HepG2 (cell line): Measurements from ENCODE around the gene ZMIZ1. TPM values are rescaled to one million over a fixed set of nuclear protein-coding genes. Genes with fewer than 3 reads are reported as not detected.

ENCODE experiments used
- ATAC-seq: fragments of 200-7000 bp; cut with Tn5 transposase; 3 replicates; pipeline ENCODE4 v1.9.1; 2020; ENCODE audit warnings: mild to moderate bottlenecking, moderate library complexity
- BruUV-seq: library from RNA; stranded (reverse); fragments of 400-500 nt; replicated peaks from 2 replicates; lab custom pipeline; 2021; lab: Mats Ljungman, UMichigan
- CTCF ChIA-PET: fragments of 300-600 bp; formaldehyde crosslinking; extraction: SDS; loops from one replicate; lab custom pipeline; 2021; ENCODE audit warnings: low total read pairs, inconsistent platforms, low intra/inter-chr PET ratio; lab: Yijun Ruan, JAX
- POLR2A ChIA-PET: fragments of 350-600 bp; sonication (Branson Sonifier 250); formaldehyde crosslinking; loops from one replicate; lab custom pipeline; 2020; ENCODE audit warnings: antibody characterized with exemption, inconsistent platforms; lab: Yijun Ruan, JAX
- DNase-seq: peaks from one replicate; pipeline ENCODE4 v3.0.0-alpha.2; 2015; ENCODE audit warnings: low spot score
- FAIRE-seq: peaks from 3 replicates; lab custom pipeline; 2011; peaks lifted over from hg19 to GRCh38; lab: Jason Lieb, UNC
- H2AFZ ChIP-seq: one replicate; pipeline ENCODE4 v1.6.1; 2011; ENCODE audit warnings: low read length, inconsistent platforms
- H3K27ac ChIP-seq: fragments of 300-600 bp; 3 replicates; pipeline ENCODE4 v1.8.0; 2011; ENCODE audit warnings: mixed run types, mild to moderate bottlenecking, mixed read lengths, low read length, inconsistent platforms; ENCODE audit not compliant: insufficient read depth; ENCODE audit errors: extremely low read length
- H3K27me3 ChIP-seq, 2 experiments: fragments of 200-600 bp in 1 of 2; 2 replicates in 1 of 2; 3 replicates in 1 of 2; pipeline versions ENCODE4 v1.6.0 to v1.8.0; 2011; ENCODE audit warnings: low read length in 2 of 2, mild to moderate bottlenecking in 2 of 2, moderate library complexity in 2 of 2, inconsistent platforms in 1 of 2; ENCODE audit not compliant: insufficient read depth in 2 of 2, control insufficient read depth in 1 of 2
- H3K36me3 ChIP-seq, 2 experiments: fragments of 200-600 bp in 1 of 2; replicated peaks in 1 of 2; 2 replicates in 1 of 2; 3 replicates in 1 of 2; pipeline versions ENCODE4 v1.5.1 to v1.8.0; 2011; ENCODE audit warnings: low read length in 2 of 2, inconsistent platforms in 1 of 2; ENCODE audit not compliant: insufficient read depth in 2 of 2, control insufficient read depth in 1 of 2
- H3K4me1 ChIP-seq: 2 replicates; pipeline ENCODE4 v1.5.1; 2012; ENCODE audit warnings: low read length, inconsistent platforms; ENCODE audit not compliant: insufficient read depth
- H3K4me2 ChIP-seq: 2 replicates; pipeline ENCODE4 v1.6.0; 2011; ENCODE audit warnings: low read depth, low read length, inconsistent platforms
- H3K4me3 ChIP-seq, 3 experiments: fragments of 200-600 bp in 1 of 3; sonication (generic), shearing (Covaris generic) in 1 of 3; replicated peaks in 1 of 3; 2 replicates each; pipeline ENCODE4 v1.5.1; 2011 to 2016; ENCODE audit warnings: low read length in 3 of 3, inconsistent platforms in 2 of 3, low read depth in 2 of 3, mild to moderate bottlenecking in 2 of 3, control low read depth in 1 of 3, mixed read lengths in 1 of 3; ENCODE audit not compliant: insufficient read depth in 1 of 3
- H3K79me2 ChIP-seq: one replicate; pipeline ENCODE4 v1.6.1; 2011; ENCODE audit warnings: low read length, inconsistent platforms; ENCODE audit not compliant: insufficient read depth
- H3K9ac ChIP-seq: 2 replicates; pipeline ENCODE4 v1.6.0; 2011; ENCODE audit warnings: mild to moderate bottlenecking, low read depth, low read length, inconsistent platforms; ENCODE audit not compliant: insufficient read depth
- H3K9me3 ChIP-seq: 2 replicates; pipeline ENCODE4 v1.5.1; 2012; ENCODE audit warnings: mild to moderate bottlenecking, low read length
- H4K20me1 ChIP-seq: 2 replicates; pipeline ENCODE4 v1.6.0; 2011; ENCODE audit warnings: inconsistent platforms, mild to moderate bottlenecking, low read length, moderate library complexity; ENCODE audit not compliant: insufficient read depth
- AGO2 ChIP-seq: fragments of 200-400 bp; formaldehyde crosslinking; optimal IDR thresholded peaks from 2 replicates; pipeline ENCODE3; 2017; ENCODE audit warnings: mild to moderate bottlenecking, low read depth, low read length, moderate library complexity
- ZNF530 ChIP-seq: sonication (generic); formaldehyde crosslinking; IDR thresholded peaks from 2 replicates; pipeline ENCODE4 v1.5.0; 2020; ENCODE audit warnings: low read depth, mild to moderate bottlenecking, missing genetic modification reagents
- WGBS: methylation state at CpG from one replicate; pipeline ENCODE4 v1.1.6; 2017; ENCODE audit warnings: low lambda C conversion rate; 5-methylcytosine and 5-hydroxymethylcytosine counted together
- in situ Hi-C: cut with HindIII; loops from 2 replicates; pipeline ENCODE4 v1.10.0; 2017; ENCODE audit warnings: low pct_unique_long_range_greater_than_20kb; ENCODE audit not compliant: extremely low pct_ligation_motif_present
- intact Hi-C: fragments of 100-400 bp; cut with micrococcal nuclease; formaldehyde crosslinking; loops from one replicate; pipeline ENCODE4 v1.10.0; 2022; ENCODE audit not compliant: unreplicated experiment
- polyA plus RNA-seq, 8 experiments: library from polyadenylated mRNA; depleted of rRNA in 3 of 8; stranded (reverse) in 7 of 8; unstranded in 1 of 8; fragments of >200 nt; fragmentation: Illumina TruSeq in 4 of 8; extraction: Trizol in 4 of 8; gene quantifications; 2 replicates each; pipeline versions ENCODE4 v1.2.1 to v1.2.3, GENCODE V29; 2011 to 2016; ENCODE audit warnings: low read depth in 4 of 8, missing spikeins in 1 of 8, mixed read lengths in 1 of 8; ENCODE audit not compliant: insufficient read depth in 1 of 8
- total RNA-seq, 5 experiments: library from RNA; depleted of rRNA; stranded (reverse); fragments of >200 nt; fragmentation: Illumina TruSeq; extraction: Trizol; gene quantifications; 2 replicates each; pipeline ENCODE4 v1.2.3, GENCODE V29; 2016; ENCODE audit warnings: low read depth in 1 of 5
- TF ChIP-seq, protein P1 (sequence below): sonication (generic); formaldehyde crosslinking; IDR thresholded peaks from 2 replicates; pipeline ENCODE4 v1.4.0; 2020; ENCODE audit warnings: mild to moderate bottlenecking, low read depth, missing genetic modification reagents
- TF ChIP-seq, protein P2 (sequence below): sonication (generic); formaldehyde crosslinking; IDR thresholded peaks from 2 replicates; pipeline ENCODE4 v1.8.1; 2022; ENCODE audit warnings: mild to moderate bottlenecking, missing genetic modification reagents
- TF ChIP-seq, protein P3 (sequence below): sonication (generic); formaldehyde crosslinking; IDR thresholded peaks from 2 replicates; pipeline ENCODE4 v1.4.0; 2020; ENCODE audit warnings: missing genetic modification reagents, borderline replicate concordance

ZMIZ1 gene
- total and polyA plus RNA-seq, 2 of the 13 experiments (the other 11 are each of a cell fraction or from before 2014, with no cell fraction given): 5.3 to 10.2 TPM

DNA sequence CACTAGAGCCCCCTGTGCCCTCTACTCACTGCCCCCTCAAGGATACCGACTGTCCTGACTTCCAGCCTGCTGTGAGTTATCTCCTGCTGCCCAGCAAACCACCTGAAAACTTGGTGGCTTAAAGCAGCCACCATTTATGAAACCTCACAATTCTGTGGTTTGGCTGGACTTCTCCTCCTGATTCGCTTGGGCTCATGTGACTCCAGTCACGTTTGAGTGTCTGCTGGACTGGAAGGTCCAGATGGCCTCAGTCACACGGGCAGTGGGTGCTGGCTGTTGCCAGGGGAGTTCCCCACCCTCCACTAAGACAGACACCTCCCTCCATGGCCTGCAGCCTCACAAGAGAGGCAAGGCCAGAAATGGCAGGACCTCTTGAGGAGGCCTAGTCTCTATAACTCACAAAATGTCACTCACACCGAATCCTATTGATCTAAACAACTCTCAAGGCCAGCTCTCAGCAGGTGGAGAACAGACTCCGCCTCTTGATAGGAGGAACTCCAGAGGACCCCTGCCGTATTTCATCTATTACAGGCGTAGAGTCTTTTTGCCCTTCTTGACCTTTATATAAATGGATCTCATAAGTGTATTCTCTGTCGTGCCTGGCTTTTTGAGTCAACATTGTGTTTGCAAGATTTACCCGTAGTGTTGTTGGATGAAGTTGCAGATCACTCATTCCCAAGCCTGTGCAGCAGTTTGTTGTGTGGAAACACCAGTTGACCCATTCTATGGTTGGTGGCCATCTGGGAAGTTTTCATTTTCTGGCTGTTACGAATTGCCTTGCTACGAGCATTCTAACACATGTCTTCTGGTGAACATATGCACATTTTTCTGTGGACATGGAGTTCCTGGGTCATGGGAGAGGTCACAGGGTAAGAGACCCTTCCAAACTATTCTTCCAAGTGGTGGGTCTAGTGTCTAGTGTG is 48.3 kb downstream of the ZMIZ1 start (continued):
- TF ChIP-seq, protein P1, sequence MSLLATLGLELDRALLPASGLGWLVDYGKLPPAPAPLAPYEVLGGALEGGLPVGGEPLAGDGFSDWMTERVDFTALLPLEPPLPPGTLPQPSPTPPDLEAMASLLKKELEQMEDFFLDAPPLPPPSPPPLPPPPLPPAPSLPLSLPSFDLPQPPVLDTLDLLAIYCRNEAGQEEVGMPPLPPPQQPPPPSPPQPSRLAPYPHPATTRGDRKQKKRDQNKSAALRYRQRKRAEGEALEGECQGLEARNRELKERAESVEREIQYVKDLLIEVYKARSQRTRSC (CRISPR knock-in tag): no peak

DNA sequence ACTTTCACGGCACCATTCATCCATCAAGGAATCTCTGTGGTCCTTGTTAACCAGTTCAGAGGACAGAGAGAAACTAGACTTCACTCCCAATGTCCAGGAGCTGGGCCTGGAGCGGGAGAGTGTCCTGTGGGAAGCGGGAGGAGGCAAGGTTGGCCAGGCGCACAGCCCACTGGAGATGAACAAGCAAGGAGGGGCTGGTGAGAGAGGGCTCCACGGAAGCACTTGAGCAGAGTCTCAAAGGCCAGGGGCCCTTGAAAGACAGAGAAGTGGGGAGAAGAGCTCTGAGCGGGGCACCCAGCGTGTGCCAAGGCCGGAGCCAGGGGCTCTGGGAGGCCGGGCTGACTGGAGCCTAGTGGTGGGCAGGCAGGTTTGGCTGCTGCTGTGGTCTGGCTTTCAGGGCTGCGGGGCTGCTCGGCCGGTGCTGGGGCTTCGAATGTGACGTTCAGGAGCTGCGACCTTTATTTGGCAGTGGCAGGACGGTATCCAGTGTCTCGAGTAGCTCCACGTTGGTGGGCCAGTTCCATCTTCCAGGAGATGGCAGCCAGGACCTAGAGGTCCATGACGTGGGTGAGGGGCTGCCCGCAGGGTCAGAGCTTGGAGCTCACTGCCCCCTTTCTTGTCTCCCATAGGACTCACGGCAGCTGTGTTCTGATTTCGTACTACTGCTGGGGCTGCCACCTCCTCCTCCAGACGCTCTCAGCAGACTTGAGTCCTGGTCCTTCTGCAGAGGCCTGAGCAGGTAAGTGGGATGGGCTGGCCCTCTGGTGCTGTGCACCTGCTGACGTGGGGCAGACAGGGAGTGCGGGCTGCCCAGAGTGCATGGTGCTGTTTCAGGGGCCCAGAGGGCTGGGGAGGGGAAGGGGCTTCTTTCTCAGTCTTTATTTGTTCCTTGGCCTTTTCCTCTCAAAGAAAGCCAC is 49.8 kb downstream of the ZMIZ1 start:
- no peak overlapping the region for H2AFZ ChIP-seq
- H3K27me3 ChIP-seq: no peaks in the 10 kb centered on the region
- H3K27ac ChIP-seq: no peak overlapping the region
- intact Hi-C loops: no loop called here
- TF ChIP-seq AGO2: peak; percentile 55
- TF ChIP-seq ZNF530 (CRISPR knock-in tag): no peak
- TF ChIP-seq, protein P2, sequence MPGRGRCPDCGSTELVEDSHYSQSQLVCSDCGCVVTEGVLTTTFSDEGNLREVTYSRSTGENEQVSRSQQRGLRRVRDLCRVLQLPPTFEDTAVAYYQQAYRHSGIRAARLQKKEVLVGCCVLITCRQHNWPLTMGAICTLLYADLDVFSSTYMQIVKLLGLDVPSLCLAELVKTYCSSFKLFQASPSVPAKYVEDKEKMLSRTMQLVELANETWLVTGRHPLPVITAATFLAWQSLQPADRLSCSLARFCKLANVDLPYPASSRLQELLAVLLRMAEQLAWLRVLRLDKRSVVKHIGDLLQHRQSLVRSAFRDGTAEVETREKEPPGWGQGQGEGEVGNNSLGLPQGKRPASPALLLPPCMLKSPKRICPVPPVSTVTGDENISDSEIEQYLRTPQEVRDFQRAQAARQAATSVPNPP (CRISPR knock-in tag): no peak
- TF ChIP-seq, protein P3, sequence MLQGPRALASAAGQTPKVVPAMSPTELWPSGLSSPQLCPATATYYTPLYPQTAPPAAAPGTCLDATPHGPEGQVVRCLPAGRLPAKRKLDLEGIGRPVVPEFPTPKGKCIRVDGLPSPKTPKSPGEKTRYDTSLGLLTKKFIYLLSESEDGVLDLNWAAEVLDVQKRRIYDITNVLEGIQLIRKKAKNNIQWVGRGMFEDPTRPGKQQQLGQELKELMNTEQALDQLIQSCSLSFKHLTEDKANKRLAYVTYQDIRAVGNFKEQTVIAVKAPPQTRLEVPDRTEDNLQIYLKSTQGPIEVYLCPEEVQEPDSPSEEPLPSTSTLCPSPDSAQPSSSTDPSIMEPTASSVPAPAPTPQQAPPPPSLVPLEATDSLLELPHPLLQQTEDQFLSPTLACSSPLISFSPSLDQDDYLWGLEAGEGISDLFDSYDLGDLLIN (CRISPR knock-in tag): no peak
- TF ChIP-seq, all 625 proteins: peak for 1
- Histone ChIP-seq H3K79me2 (peaks cover 54% of the 10 kb centered on the region), H3K4me3 (no peak overlapping the region), H3K9ac (no peak overlapping the region), H3K4me1 (peaks cover 41% of the 10 kb centered on the region), H3K4me2 (no peak overlapping the region), H3K9me3 (no peaks in the 10 kb centered on the region), H4K20me1 (peaks cover 71% of the 10 kb centered on the region), H3K36me3 (peaks cover 43 to 67% of the 10 kb centered on the region in 2 experiments)
- ChIA-PET POLR2A (no interaction called here), CTCF (no interaction called here)
- in situ Hi-C loops: no loop called here
- DNase-seq (no peak), ATAC-seq (no peak), FAIRE-seq (no peak)
- BruUV-seq: no TSS peak
- 94% methylated on average over 12 of the region's 25 CpGs for WGBS
